GM04504 (cell line): ENCODE measurements around the gene LTO1.

Source experiments
- DNase-seq: peaks from one replicate; pipeline ENCODE4 v3.0.0-alpha.2; 2012; ENCODE audit warnings: low read depth

Gene LTO1, protein sequence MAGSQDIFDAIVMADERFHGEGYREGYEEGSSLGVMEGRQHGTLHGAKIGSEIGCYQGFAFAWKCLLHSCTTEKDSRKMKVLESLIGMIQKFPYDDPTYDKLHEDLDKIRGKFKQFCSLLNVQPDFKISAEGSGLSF

DNA sequence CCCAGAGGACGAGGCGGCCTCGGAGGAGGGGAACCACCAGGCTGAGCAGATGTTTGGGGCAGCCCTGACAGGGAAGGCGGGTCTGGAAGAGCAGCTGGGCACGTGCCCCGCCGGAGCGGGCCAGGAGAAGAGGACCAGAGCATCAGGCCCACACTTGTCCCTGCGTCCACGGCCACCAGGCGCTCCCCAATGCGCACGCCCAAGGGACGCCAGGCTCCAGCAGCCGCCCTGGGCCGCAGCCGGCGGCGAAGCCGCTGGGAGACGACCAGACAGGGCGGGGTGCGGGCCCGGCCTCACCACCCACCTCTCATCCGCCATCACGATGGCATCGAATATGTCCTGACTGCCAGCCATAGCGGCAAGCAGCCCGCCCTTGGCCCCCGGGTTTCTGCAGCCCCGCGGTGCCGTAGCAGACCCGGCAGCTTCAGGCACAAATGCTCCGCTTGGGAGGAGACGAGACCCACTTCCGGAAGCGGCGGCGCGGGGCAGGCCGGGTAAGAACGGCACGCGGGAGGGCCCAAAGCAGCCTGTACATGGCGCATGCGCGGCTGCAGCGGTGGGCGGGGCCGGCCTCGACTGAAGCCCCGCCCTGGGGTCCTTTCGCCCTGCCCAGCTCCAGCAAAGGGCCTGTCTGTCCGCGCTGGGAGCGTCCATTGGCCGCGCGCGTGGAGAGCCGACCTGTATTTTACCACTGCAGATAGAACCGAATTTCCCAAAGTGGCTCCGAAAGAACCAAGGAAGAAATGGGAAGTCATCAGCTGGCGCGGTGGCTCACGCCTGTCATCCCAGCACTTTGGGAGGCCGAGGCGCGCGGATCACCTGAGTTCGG is at the start of gene LTO1:
Gene LTO1 (minus strand): TSS at position 468 of the 829 bp plus-strand sequence. CDS start 114 bp downstream, at position 354.
- peak; percentile 93 for DNase-seq

DNA sequence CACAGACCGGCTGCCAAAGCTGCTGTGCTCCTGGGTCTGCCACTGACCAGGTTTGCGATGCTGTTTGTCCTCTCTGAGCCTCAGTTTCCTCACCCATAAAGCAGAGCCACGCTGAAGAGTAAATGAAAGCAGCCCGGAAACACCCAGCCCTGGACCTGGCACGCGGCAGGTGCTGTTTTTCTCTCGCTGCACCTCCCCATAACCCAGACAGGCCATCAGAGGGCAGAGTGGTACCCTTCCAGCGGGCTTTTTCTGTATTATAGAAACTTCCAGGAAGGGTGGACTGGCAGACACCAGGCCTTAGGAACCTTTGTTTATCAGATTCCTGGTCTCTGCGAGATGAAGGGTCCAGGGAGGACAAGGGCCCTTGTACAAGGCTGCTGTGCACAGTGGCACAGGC is 46.6 kb upstream of the LTO1 start:
- no peak for DNase-seq

DNA sequence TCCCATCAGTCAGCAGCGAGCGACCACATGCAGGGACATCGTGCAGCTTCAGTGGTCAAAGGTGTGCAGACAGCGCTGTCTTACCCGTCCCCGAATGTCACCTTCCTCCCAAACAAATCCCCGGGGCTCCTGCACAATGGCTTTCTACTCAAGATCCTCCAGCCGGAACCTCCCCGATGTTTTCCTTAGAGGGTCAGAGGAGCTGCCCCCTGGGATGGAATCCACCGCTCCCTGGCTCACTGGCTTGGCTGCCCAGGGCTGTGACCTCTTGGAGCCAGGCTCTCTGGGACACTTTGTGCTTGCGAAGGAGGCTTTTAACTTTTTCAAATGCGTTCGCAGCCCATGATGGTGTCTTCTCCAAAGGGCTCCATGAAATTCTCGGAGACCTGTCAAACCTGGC is 46.0 kb upstream of the LTO1 start:
- DNase-seq: no peak

DNA sequence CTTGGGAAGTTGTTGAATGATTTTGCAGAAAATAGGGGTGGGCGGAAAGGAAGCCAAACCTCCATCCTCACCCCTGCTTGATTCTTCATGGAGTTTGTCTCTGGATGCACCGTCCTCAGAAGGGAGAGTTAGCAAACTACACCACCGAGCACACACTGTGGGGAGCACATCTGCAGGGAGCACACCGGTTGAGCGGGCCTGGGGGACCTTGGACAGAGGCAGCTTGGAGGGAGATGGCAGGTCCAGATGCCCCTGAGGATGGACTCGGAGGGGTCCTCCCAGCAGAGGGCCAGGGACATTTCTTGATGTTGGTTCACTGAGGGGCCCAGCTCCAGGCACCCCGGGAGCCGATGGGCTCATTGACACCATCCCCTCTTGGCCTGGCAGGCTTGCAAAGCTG is 43.8 kb upstream of the LTO1 start:
- no peak for DNase-seq

DNA sequence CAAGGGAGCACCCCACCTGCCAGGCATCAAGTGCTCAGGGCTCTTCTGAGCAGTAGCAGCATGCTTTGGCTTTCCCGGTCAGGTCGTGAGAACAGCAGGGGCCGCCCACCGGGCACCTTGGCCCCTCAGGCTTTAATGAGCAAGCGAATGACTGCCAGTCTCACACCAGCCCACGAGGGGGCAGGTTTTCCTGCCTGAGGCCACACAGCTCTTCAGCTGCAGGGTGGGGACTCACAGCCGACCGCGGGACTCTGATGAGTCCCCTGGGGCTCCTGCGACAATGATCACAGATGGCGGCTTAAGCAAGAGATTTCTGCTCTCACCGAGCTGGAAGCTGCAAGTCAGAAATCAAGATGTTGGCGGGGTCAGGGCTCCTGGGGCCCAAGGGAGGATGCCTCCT is 43.0 kb upstream of the LTO1 start:
- no peak for DNase-seq

DNA sequence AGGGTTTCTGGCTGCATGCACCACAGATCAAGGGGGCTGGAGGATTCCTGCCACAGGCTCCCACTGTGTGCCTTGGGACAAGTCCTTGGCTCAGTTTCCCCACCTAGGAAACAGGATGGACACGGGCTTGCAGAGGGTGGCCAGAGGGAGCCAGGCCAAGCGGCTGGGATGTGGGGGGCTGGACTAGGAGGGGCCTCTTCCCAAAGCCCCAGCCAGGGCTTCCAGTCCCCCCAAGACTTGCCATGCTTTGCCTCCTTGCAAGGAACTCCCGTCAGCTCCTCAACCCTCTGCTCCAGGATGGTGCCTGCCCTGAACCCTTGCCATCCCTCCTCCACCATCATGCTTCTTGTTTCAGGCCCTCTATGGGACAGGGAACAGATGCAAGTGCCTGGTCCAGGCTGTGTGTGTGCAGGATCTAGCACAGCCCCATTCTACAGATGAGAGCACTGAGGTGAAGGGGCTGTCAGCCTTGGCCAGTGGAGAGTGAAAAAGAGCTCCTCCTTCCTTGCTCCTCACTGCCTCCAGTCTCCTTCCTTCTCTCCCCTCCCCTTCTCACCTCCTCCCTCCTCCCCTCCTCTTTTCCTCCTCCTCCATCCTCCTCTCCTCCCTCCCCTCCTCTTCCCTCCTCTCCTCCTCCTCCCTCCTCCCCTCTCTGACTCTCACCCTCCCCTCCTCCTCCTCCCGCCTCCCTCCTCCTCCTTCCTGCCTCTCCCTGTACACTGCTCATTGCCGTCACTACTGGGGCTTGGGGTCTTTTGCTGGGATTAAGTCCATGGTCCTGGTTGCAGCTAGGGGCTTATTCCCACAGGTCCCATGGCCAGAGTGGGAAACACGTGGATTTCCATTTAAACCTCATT is 42.0 kb upstream of the LTO1 start:
- DNase-seq: no peak

DNA sequence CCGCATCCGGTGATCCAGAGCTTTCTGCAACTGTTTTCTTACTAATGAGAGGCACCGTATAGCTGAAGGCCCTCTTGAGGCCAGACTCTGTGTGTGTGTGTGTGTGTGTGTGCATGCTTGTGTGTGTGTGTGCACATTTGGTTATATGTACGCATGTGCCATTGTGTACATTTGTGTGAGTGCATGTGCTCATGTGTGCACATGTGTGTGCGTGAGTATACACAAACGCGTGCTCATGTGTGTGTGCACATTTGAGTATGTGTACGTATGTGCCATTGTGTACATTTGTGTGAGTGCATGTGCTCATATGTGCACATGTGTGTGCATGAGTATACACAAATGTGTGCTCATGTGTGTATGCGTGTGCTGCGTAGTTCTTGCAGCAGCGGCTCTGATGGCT is 40.9 kb upstream of the LTO1 start:
- DNase-seq: no peak

DNA sequence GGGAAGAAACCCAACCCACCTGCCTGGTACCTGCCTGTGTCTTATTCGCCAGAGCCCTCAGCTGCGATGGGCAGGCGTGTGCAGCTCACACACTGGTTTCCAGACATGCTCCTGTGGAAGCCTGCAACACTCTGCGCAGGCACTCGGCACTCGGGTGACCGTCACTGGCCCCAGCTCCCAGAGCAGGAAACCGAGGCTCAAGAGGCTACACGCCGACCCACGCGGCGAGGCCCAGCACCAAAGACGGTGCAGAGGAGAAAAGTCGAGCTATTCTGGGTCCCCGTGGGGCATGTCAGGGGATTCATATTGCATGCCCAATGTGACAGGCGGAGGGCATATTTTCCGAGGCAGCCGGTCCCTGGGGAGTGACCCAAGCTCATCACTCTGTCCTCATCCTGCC is 40.3 kb upstream of the LTO1 start:
- DNase-seq: no peak

DNA sequence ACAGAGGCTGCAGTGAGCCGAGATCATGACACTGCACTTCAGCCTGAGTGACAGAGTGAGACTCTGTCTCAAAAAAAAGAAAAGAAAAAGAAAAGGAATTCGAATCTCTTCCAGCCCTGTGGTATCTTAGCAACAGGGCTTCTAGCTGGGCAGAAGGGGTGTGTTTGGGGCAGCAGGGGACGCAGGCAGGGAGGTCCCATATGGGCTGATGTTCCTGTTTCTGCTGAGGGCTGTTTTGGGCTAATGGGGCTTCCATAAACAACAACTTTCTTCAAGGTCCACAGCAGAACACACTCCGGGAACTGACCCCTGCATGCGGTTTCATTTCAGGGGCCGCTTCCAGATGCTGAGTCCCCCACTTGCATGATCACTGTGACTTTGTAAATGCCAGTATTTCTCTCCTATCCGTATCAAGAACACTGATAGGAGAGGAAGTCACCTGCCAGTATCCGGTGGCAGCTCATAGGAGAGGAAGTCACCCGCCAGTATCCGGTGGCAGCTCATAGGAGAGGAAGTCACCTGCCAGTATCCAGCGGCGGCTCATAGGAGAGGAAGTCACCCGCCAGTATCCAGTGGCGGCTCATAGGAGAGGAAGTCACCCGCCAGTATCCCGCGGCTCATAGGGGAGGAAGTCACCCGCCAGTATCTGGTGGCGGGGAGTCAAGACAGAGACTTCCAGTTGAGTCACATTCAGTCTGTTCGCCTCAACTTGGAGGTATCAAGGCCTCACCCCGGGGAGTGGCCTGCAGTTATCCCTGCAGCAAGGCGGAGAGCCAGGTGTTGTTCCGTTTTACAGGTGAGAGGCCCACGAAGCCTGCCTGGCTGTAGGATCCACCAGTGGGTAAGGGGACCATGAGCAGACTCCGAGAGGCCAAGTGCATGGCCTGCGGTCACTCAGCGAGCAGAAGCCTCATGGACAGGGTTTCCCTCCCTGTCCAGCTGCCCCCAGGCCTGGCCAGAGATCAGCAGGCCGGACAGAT is 37.0 kb upstream of the LTO1 start:
- DNase-seq: no peak

DNA sequence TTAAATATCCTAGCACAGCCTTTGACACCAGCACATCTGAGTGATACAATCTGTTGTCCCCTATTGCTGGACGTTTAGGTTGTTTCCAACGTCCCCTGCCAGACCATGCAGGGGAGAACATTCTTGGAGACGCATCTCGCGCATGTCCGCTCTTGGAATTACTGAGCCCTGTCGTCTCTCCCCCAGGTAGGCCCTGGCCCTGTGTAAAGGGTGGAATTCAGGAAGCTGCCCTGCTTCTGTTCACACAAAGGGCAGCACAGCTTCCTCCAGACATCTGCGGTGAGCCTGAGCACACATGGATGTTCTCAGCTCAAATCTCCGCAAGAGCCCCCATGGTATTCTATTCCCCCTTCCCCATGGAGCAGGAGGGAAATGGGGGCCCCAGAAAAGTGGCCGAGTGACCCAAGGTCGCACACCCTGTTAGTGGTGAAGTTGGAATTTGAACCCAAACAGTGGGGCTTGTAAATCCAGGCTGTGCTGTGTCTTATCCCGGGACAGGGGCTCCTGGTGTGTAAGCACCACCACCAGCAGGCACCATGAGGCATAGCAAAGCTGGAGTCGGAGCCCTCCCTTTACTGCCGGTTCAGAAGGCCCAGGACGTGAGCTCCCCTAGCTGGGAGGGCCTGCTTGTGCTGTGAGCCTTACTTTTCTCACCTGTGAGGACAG is 33.7 kb upstream of the LTO1 start:
- DNase-seq: no peak

DNA sequence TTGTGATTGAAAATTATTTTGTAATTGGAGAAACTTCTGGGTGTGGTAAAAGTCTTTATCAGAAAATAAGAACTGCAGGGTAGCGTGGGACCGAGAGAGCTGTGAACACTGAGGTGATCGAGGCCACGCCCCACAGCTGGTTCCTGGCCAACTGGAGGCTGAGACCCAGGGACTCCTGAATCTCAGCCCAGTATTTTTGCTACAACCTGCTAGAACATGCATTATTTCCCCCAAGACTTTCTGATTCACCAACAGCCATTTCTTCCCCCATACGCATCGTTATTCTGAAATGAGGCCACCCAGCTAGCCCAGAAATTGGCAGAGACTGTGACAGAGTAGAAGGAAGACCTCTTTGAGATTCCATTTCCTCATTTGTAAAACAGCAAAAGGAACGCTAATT is 32.0 kb upstream of the LTO1 start:
- DNase-seq: no peak

DNA sequence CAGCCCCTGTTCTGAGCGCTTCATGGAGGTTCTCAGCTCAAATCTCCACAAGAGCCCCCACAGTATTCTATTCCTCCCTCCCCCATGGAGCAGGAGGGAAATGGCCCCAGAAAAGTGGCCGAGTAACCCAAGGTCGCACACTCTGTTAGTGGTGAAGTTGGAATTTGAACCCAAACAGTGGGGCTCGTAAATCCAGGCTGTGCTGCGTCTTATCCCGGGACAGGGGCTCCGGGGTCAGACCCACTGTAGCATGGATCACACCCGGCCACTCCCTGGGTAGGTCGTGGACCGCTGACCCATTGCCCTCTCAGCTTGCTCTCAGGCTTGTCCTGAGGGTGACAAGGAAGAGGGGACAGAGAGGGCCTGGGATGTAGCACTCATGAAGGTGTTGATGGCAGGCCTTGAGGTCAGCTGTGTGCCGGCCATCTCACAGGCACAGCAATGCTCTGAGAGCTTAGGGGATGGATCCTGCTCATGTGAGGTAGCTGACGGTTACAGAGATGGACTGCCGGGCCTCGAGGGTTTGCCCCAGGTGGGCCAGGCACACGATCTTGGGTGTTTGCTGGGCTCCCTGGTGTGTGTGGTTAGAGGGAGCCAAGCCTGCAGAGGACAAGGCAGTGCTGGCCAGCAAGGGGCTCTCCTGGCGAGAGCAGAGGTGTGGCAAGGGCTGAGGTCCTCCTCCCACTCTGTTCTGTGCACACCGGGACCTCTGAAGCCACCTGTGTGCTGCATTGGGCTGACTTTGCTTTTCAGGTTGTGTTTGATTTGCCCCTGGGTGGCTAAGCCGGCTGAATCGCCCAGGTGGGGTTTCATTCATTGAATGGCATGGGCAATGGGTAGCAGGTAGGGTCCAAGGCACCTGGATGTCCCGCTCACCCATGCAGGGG is 31.0 kb upstream of the LTO1 start:
- no peak for DNase-seq

DNA sequence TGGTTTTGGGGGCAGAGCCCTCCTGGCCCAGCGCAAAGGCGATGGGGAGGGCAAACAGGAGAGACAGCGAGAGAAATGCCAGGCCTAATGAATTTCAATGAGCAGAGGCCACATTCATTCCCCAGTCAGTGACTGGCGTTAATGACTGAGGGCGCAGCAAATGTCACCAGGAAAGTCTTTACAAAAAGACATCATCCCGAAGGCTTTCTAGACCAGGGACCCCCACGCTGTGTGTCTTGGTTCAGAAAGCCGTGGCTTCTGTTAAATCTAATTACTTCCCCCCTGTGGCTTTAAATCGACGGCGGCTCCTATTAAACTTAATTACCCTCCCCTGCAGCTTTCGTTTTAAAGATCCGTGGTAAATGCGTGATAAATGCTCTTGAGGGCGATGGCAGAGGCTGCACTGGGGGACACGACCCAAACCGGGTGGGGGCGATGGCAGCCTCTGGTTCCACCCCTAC is 30.2 kb upstream of the LTO1 start:
- no peak for DNase-seq

DNA sequence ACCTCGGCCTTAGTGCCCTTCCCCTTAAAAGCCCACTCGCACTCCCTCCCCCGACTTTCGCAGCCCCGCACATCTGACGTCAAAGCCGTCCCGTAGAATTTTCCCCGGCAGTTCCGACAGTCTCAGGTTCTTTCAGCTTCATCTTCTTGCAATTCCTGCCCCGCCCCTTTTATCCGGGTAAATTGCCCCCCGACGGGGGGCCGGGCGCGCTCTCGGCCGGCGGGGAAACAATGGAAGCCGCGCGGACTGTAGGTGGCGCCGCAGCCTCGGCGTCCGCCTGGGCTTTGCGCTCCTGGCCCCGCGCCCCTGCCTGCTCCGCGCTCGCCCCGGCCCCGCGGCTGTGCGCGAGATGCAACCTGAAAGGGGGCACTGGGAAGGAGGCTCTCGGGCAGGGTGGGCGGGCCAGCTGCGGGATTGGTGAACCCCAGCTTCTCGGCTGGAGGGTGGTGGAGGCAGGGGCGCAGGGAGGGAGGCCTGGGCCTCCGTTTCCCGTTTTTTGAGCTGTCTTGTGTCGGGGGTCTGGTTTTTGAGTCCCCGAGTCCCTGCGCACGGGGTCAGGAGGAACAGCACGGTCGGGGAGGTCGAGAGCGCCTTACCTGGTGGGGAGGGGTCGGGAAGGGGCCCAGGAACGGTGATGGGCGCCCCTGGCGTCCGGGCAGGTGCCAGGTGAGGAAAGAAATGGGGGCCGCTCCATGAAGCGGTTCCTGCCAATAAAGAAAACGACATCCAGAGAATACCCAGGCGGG is 29.5 kb upstream of the LTO1 start:
- no peak for DNase-seq

DNA sequence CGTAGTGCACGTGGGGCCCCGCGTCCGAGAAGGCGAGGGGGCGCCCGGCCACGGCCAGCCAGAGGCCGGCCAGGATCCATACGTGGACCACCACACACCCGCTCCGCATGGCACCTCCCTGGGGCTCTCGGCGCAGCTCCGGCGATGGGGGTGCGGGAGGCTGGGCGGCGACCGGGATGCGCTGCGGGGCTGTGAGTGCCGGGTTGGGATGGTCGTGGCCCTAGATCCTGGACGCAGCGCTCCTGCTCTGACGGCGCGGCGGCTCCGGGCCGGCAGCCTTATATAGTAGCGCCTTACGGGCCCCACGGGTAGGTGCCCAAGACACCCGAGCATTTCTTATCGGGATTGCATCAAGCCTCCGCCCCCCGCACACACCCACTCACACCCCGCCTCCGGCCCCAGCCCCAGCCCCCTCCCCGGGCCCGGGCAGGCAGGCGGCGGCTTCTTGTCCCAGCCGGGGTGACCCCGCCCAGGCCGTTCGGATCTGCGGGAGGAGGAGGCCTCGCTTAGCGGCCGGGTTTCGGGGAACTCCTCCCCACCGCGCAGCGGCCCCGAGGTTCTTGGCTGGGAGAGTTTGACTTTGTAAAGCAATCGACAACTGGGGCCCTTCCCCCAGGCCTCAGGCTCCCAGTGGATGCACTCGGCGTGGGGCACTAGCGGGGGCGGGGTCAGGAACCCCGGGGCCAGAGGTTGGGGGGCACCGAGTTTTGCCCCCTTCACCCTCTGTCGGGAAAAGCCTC is 28.8 kb upstream of the LTO1 start, which contains the start of gene FGF19:
Gene FGF19 (minus strand): TSS at position 255 of the 740 bp plus-strand sequence. CDS start 146 bp downstream, at position 109.
- DNase-seq: no peak

DNA sequence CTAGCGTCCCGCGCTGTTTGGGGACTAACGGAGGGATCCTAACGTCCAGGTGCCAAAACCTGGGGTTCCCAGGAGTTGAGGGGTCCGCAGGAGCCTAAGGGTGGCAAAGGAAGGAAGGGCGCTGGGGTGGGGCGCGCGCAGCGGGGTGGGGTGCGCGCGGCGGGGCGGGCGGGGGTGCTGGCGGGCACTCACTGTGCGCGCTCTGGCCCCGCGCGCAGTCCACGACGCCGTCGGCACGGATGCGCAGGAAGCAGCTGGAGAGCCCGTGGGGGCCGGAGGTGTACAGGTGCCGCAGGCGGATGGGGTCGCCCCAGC is 28.3 kb upstream of the LTO1 start:
- DNase-seq: no peak

DNA sequence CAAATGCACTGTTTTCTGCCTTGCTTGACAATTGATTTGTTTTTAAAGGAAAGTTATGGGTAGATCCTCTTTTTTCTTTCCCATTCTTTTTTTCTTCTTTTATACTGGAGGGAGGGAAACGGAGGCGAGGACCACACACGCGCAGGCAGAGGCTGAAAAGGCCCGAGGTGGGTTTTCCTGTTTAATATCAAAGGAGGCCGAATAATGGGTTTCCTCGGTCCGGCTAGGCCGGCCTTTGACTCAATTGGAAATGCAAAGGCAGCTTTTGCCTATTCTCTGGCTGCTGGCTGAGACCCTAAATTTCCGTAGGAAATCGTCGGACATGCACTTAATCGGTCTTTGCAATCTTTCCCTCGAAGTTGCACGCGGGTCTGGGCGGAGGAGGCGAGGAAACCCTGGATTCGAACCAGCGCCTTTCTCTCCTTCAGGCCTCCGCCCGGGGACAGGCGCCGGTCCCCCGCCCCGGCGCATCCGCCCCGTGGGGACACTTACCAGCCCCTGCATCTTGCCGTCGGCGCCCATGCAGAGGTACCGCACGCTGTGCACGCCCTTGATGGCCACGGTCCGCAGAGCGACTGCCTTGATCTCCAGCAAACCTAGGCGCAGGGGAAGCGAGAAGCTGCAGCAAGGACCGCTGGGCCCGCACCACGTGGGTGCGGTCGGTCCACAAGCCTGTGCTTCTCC is 27.8 kb upstream of the LTO1 start:
- DNase-seq: no peak

DNA sequence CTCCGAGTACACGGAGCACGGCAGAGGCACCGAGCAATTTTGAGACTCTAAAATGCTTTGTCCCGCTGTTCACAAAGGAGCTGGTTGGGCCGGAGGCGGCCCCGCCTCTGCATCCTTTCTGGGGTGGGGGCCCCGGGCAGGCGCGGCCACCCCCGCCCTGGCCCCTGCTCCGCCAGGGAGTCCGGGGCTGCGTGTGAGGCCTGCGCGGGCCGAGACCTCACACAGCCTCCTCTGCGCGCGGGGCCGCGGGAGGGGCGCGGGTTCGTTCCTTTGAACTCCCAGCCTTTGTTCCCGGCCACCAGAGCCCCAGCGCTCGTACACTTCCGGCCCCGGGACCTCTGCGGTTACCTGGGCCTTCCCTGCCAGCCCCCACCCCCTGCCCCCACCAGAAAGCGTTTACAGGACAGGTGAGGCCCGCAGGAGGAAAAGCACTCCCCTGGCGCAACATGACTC is 27.1 kb upstream of the LTO1 start:
- no peak for DNase-seq
